Measurements from ENCODE around the gene FOXS1.

GRCh38 chr20:31866221-31866620 lies 20.8 kb upstream of the FOXS1 start:
- TF ChIP-seq, protein P1, sequence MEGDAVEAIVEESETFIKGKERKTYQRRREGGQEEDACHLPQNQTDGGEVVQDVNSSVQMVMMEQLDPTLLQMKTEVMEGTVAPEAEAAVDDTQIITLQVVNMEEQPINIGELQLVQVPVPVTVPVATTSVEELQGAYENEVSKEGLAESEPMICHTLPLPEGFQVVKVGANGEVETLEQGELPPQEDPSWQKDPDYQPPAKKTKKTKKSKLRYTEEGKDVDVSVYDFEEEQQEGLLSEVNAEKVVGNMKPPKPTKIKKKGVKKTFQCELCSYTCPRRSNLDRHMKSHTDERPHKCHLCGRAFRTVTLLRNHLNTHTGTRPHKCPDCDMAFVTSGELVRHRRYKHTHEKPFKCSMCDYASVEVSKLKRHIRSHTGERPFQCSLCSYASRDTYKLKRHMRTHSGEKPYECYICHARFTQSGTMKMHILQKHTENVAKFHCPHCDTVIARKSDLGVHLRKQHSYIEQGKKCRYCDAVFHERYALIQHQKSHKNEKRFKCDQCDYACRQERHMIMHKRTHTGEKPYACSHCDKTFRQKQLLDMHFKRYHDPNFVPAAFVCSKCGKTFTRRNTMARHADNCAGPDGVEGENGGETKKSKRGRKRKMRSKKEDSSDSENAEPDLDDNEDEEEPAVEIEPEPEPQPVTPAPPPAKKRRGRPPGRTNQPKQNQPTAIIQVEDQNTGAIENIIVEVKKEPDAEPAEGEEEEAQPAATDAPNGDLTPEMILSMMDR (conservative IDR thresholded peaks at IDR 0.05; ENCODE audit: low read length): no peak
- no peak for TF ChIP-seq EZH2phosphoT487 (IDR thresholded peaks at IDR 0.05; ENCODE audit: borderline replicate concordance)
